Fibroblast of villous mesenchyme (primary cell): Measurements from ENCODE around the gene CORO2A. TPM values are rescaled to one million over a fixed set of nuclear protein-coding genes. Genes with fewer than 3 reads are reported as not detected.

Source experiments
- DNase-seq: peaks from one replicate; pipeline ENCODE4 v3.0.0-alpha.2; 2010; ENCODE audit warnings: low read depth
- H3K4me3 ChIP-seq: 2 replicates; pipeline ENCODE4 v1.5.1; 2011; ENCODE audit warnings: low read depth, mild to moderate bottlenecking, low read length
- small RNA-seq: library from RNA; depleted of rRNA; stranded (forward); fragments of <200 nt; gene quantifications from one replicate; pipeline ENCODE3, GENCODE V24; 2012
- total RNA-seq: library from RNA; depleted of rRNA; stranded (reverse); fragments of >200 nt; gene quantifications from 2 replicates; pipeline ENCODE4 v1.2.3, GENCODE V29; 2012
- TF ChIP-seq, protein P1 (sequence below): IDR thresholded peaks from 2 replicates; pipeline ENCODE4 v1.5.1; 2012; ENCODE audit warnings: low read depth, mild to moderate bottlenecking, low read length; ENCODE audit not compliant: insufficient read depth

Gene CORO2A
- total RNA-seq, 1 donor = 2.2 TPM

DNA sequence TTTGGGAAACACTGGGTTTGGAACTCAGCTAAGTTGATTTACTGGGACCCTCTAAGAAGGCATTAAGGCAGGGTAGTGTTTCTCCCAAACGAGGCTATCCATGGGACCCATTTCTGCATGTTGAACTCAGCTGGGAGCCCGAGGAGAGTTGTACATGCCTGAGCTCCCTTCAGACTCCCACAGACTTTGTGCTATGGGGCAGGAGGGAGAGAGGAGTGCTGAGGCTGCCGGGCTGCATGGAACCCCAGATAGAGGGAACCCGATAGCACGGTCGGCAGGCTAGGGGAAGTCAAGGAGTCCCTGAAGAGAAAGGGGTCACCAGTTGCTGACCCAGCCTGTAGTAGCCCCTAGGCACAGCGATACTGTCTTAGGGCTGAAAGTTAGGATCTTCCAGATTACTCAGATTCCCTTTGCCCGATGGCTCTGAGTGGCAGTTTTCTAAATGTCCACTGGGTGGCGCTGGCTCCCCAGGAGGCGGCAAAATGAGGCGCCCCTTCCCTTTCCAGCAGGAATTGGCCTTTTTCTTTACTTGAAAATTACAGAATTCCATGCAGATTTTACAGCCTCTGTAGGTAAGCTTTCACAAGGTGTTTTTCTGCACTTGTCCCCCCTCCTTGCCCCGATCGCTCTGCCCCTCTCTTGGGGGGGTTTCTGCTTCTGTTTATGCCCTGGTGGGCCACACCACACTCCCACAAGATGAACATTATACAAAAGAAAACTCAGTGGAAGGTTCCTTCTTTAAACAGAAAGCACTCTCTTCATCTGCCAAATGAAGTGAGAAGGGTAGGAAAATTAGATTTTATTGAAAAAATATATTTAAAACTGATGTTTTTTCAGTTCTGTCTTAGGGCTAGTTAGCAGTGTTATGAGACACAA, 118.1 kb downstream of the CORO2A start:
- H3K4me3 ChIP-seq = no peak overlapping the region
- DNase-seq = peak; percentile 62
- TF ChIP-seq, protein P1, sequence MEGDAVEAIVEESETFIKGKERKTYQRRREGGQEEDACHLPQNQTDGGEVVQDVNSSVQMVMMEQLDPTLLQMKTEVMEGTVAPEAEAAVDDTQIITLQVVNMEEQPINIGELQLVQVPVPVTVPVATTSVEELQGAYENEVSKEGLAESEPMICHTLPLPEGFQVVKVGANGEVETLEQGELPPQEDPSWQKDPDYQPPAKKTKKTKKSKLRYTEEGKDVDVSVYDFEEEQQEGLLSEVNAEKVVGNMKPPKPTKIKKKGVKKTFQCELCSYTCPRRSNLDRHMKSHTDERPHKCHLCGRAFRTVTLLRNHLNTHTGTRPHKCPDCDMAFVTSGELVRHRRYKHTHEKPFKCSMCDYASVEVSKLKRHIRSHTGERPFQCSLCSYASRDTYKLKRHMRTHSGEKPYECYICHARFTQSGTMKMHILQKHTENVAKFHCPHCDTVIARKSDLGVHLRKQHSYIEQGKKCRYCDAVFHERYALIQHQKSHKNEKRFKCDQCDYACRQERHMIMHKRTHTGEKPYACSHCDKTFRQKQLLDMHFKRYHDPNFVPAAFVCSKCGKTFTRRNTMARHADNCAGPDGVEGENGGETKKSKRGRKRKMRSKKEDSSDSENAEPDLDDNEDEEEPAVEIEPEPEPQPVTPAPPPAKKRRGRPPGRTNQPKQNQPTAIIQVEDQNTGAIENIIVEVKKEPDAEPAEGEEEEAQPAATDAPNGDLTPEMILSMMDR = peak; percentile 96

DNA sequence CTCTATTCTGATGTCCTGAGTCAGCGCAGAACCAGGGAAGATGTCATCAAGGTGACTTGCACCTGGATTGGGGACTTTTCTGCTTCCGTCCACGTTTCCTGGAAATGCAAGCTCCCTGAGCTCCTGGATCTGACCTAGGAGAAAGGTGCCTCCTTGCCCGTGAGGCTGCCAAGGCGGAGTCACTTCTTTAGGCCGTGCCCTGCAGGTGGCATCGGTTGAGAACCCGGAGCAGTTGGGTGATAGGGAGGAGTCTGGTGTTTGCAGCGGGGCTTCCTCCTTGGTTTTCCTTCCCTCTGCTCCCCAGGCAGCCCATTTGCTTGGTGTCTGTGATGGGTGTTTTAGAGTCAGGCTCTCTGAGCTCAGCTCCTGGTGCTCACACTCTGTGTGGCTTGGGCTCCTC, 120.7 kb downstream of the CORO2A start:
- no peak for DNase-seq
- TF ChIP-seq, protein P1 = no peak
- H3K4me3 ChIP-seq = no peak overlapping the region

Small RNAs within 50 kb of the gene (small RNA-seq; reads per million reads assigned to genes)
- gene MIR6854 (not detected), gene RF00017 (not detected)

Other genes with a start within 250 kb of the CORO2A start
- gene ANP32B, start 209.3 kb downstream of the CORO2A start, total RNA-seq = 9.9 and 10.3 TPM in 2 replicates
- gene NANS, start 135.9 kb downstream of the CORO2A start, total RNA-seq = 89.9 and 94.1 TPM in 2 replicates
- 9.3 and 13.4 TPM in 2 replicates for gene TRIM14, start 73.4 kb downstream of the CORO2A start, total RNA-seq
- gene TBC1D2, start 63.0 kb upstream of the CORO2A start, total RNA-seq = 56.4 and 78.6 TPM in 2 replicates